Amniotic stem cell (primary cell): ENCODE results near the gene GPSM1.
A peak's percentile ranks its signal among the peaks of the same experiment; 100 is the strongest.

Experiments
- DNase-seq: peaks from one replicate; lab custom pipeline; 2025; lab: John Stamatoyannopoulos, UW

The GPSM1 gene

GRCh38 chr9:136361754-136362449 lies 34.6 kb downstream of the GPSM1 start:
- no peak for DNase-seq

- no peak for DNase-seq
Measured at GRCh38 chr9:136362450-136362784, 35.1 kb downstream of the GPSM1 start.

GRCh38 chr9:136363106-136363948 lies 36.0 kb downstream of the GPSM1 start, which contains the start of gene DNLZ:
DNLZ (minus strand) TSS chr9:136363744; CDS start chr9:136363714, 30 bp downstream.
- DNase-seq = peak; percentile 87

GRCh38 chr9:136363949-136364748 lies 36.8 kb downstream of the GPSM1 start:
- no peak for DNase-seq

- no peak for DNase-seq
Measured at GRCh38 chr9:136364942-136365774, 37.8 kb downstream of the GPSM1 start.

- no peak for DNase-seq
Measured at GRCh38 chr9:136365775-136366222, 38.5 kb downstream of the GPSM1 start.

- no peak for DNase-seq
Measured at GRCh38 chr9:136366826-136367225, 39.5 kb downstream of the GPSM1 start.

- no peak for DNase-seq
Measured at GRCh38 chr9:136367296-136368145, 40.2 kb downstream of the GPSM1 start.

- no peak for DNase-seq
Measured at GRCh38 chr9:136368190-136368589, 40.9 kb downstream of the GPSM1 start.

GRCh38 chr9:136370037-136370436 lies 42.7 kb downstream of the GPSM1 start:
- no peak for DNase-seq

- DNase-seq = no peak
Measured at GRCh38 chr9:136370687-136371532, 43.6 kb downstream of the GPSM1 start.

GRCh38 chr9:136371533-136371880 lies 44.2 kb downstream of the GPSM1 start:
- DNase-seq = no peak

GRCh38 chr9:136372006-136372405 lies 44.7 kb downstream of the GPSM1 start:
- DNase-seq = no peak

- no peak for DNase-seq
Measured at GRCh38 chr9:136372561-136373299, 45.4 kb downstream of the GPSM1 start.

- no peak for DNase-seq
Measured at GRCh38 chr9:136373300-136374182, 46.2 kb downstream of the GPSM1 start, which contains the start of gene CARD9. CARD9 (minus strand) TSS chr9:136373669; CDS start chr9:136372078, 1,591 bp downstream.

- no peak for DNase-seq
Measured at GRCh38 chr9:136374183-136374575, 46.8 kb downstream of the GPSM1 start.

- no peak for DNase-seq
Measured at GRCh38 chr9:136375096-136375495, 47.8 kb downstream of the GPSM1 start.

- DNase-seq = no peak
Measured at GRCh38 chr9:136376457-136376856, 49.1 kb downstream of the GPSM1 start.
